ENCODE data around the gene KRTAP6-2.

KRTAP6-2 gene

DNA sequence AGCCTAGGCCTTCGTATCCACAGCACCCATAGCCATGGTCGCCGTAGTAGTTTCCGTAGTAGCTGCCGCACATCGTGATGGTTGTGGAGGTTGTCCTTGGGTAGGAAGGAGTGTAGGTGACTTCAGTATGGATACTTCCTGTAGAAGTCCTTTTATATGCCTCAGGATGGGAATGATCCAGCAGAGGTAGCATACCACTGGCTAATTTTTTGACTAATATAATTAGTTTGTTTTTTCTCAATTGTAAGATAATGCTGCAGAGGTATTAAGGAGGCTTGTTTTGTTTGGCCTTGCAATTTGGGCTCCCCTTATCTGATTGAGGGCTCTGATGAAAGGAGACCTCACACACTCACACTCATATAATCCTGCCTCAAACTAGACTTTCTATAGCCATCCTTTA is at the start of gene KRTAP6-2:
KRTAP6-2 (minus strand) TSS at position 101 of the 400 bp plus-strand sequence; CDS start at position 73, 28 bp downstream.
- DNase-seq, result no peak

- DNase-seq, result peak; percentile 2
Observed at GRCh38 chr21:30646904-30647414, 48.3 kb upstream of the KRTAP6-2 start.

- no peak for DNase-seq
Observed at GRCh38 chr21:30642564-30642963, 43.9 kb upstream of the KRTAP6-2 start, which contains the start of gene KRTAP20-3. TSS of gene KRTAP20-3 (plus strand) at chr21:30642864.

- no peak for DNase-seq
Observed at GRCh38 chr21:30638686-30639085, 40.0 kb upstream of the KRTAP6-2 start.

DNA sequence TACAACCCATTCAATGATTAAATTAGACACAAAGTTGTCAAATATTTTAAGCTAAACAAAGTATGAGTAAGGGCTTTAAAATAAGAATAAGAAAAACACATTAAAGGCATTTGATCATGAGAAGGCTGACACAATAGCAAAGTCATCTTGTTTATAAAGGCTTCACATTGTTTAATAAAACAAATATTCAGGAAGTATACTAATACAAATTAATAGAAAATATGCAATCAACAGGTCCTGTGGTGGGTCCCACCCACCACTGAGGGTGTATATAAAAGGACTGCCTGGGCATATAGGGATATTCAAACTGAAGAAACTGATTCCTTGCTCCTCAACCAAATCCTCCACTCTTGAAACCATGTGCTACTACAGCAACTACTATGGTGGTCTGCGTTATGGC is 36.2 kb upstream of the KRTAP6-2 start, which contains the start of gene KRTAP20-2:
KRTAP20-2 (plus strand) TSS at position 301 of the 400 bp plus-strand sequence; CDS start at position 359, 58 bp downstream.
- no peak for DNase-seq

GRCh38 chr21:30629200-30629599 is 30.5 kb upstream of the KRTAP6-2 start:
- no peak for DNase-seq

- no peak for DNase-seq
Observed at GRCh38 chr21:30628109-30628508, 29.4 kb upstream of the KRTAP6-2 start.

DNA sequence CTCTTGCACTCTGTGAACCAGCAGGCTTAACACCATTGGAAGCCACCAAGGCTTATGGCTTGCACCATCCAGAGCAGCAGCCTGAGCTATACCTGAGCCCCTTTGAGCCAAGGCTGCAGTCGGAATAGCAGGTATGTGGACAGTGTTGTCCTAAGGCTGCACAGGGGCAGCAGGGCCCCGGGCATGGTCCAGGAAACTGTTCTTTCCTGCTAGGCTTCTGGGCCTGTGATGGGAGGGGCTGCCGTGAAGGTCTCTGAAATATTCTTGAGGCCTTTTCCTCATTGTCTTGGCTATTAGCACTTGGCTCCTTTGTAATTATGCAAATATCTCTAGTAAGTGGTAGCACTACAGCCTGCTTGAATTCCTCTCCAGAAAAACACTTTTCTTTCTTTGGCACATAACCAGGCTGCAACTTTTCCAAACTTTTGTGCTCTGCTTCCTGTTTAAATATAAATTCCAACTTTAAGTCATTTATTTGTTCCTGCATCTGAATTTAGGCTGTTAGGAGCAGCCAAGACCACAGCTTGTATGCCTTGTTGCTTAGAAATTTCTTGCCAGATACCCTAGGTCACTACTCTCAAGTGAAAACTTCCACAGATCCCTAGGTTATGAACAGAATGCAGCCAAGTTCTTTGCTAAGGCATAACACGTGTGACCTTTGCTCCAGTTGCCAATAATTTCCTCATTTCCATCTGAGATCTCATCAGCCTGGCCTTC is 26.9 kb upstream of the KRTAP6-2 start:
- peak; percentile 2 for DNase-seq

GRCh38 chr21:30623362-30623761 is 24.7 kb upstream of the KRTAP6-2 start:
- DNase-seq, result no peak

GRCh38 chr21:30620522-30620921 is 21.8 kb upstream of the KRTAP6-2 start, which contains the start of gene KRTAP20-4:
TSS of gene KRTAP20-4 (plus strand) at chr21:30620627.
- no peak for DNase-seq

DNA sequence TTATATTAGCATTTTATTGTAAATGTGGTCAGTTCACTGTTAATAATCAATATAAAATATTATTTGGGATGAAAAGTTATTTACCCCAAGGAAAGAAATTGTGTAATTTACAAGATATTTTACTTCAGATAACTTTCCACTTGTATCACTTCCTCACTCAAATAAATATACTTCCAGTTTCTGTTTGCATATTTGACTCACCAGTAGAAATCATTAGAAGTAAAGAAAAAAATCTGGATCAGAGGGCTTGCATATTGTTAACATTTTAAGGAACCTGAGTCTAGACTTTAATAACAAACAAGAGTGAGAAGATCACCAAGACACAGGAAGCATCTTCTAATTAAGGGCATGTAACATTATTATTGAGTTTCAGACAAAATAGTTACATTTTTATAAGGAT is 21.4 kb upstream of the KRTAP6-2 start:
- DNase-seq, result peak; percentile 10

GRCh38 chr21:30616125-30616524 is 17.4 kb upstream of the KRTAP6-2 start, which contains the start of gene KRTAP20-1:
TSS of gene KRTAP20-1 (plus strand) at chr21:30616425. CDS start at chr21:30616455, 30 bp downstream.
- no peak for DNase-seq

DNA sequence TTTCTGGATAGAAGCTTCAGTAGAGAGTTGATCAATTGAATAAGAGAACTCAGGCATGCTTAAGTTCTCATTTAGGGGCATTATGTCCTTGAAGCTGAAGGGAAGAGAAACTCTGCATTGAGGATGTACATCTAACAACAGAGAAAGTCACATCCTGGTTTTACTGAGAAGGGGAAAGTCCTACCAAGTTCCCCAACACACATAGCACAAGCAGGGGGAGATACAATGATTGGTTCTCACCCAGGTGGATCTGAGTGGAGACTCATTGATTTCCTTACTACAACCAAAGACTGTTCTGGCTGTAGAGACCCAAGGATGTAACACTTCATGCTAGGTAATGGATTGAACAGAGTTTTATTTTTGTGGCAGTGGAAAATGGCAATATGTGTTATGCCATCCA is 16.5 kb upstream of the KRTAP6-2 start:
- DNase-seq, result no peak

DNA sequence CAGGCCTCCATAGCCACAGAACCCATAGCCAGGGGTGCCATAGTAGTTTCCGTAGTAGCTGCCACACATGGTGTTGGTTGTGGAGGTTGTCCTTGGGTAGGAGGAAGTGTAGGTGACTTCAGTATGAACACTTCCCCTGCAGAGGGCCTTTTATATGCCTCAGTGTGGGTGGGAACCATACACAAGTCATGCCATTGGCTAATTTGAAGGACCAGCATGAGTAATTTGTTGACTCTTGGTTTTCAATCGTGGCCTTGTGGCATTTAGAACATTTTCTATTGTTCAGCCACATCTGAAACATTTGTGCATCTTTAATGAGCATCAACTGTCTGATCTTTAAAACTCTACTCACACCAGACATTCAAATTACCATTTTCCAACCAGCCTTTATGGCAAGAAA is 15.1 kb upstream of the KRTAP6-2 start, which contains the start of gene KRTAP6-1:
KRTAP6-1 (minus strand) TSS at position 95 of the 400 bp plus-strand sequence; CDS start at position 69, 26 bp downstream.
- no peak for DNase-seq

DNA sequence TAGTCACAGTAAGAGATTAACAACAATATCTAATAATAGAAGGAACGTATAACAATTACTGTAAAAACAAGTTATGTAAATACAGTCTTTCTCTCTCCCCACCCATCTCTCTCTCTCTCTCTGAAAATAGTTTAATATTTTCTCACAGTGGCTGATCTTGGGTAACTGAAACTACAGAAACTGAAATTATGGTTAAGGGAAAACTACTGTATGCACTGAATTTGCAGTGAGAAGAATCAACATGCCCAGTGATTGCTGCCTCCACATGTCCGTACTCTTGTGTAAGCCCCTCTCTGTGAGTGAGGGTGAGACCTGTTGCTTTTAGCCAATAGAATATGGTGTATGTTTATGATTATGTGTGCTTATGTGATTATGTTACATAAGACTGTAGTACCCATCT is 13.4 kb upstream of the KRTAP6-2 start:
- DNase-seq, result no peak

DNA sequence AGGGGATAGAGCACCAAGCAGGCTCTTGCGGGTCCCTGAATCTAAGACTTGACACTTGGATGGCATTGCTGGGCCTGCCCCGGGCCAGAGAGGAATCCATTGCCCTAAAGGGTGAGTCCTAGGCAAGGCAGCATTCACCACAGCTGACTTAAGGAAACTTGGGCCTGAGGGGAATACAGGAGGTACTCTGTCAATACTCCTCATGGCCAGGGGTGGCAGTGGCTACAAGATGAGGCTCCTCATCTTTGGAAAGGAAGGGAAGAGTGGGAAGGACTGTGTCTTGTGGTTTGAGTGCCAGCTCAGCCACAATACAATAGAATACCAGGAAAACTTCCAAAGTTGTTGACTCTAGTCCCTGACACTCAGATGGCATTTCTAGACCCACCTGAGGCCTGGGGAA is 7.3 kb upstream of the KRTAP6-2 start:
- no peak for DNase-seq

DNA sequence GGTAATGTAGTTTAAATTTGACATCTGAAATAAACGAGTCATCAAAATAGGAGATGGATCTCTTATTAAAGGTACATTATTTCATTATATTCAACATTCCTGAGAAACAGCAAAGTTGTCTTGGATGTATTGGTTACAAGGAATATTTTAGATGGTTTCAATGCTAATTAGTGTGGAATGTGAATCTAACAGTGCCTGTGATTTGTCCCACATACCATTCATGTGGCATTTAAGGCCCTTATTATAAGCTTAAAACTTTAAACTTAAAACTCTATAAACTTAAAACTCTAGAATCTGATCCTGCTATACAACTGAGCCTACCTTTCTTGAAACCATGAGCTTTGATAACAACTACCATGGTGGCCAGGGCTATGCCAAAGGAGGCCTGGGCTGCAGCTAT is 2.1 kb upstream of the KRTAP6-2 start, which contains the start of gene KRTAP22-1:
KRTAP22-1 (plus strand) TSS at position 301 of the 400 bp plus-strand sequence.
- no peak for DNase-seq

GRCh38 chr21:30592140-30592539 is 6.6 kb downstream of the KRTAP6-2 start, which contains the start of gene KRTAP6-3:
TSS of gene KRTAP6-3 (plus strand) at chr21:30592440. CDS start at chr21:30592446, 6 bp downstream.
- DNase-seq, result no peak

DNA sequence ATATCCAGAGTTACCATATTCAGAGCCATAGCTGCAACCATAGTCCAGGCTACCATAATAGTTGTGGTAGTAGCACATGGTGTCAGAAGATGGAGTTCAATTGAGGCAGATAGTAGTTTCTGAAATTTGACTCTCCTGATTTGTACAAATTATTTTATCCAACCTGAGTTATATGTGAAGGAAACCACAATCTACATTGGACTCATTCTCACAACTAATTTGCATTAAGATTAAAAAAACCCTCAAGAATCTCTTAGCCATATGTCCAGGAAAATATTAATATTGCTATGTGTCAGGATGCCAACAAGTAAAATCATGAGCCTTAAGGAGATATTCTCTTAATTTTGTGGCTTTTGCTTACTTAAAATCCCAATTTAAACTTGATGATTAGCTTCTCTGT is 8.4 kb downstream of the KRTAP6-2 start, which contains the start of gene KRTAP22-2:
KRTAP22-2 (minus strand) TSS at position 101 of the 400 bp plus-strand sequence.
- DNase-seq, result no peak

DNA sequence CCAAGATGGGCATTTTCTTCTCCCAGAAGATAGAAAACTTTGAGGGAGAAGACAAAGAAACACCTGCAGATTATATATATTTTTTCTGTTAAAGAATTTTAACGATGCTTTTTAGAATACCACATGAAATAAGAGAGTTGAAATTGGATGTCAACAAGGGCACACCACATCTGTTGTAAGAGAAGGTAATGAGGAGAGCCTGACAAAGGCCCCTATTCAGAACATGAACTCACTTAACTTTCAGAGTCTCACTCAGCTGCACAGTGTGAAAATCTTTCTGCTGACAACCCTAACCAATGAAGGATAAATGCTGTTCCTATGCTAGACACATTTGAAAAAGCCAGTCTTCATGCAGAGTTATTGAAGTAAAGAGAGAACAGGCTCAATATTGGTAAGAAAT is 15.8 kb downstream of the KRTAP6-2 start:
- no peak for DNase-seq

DNA sequence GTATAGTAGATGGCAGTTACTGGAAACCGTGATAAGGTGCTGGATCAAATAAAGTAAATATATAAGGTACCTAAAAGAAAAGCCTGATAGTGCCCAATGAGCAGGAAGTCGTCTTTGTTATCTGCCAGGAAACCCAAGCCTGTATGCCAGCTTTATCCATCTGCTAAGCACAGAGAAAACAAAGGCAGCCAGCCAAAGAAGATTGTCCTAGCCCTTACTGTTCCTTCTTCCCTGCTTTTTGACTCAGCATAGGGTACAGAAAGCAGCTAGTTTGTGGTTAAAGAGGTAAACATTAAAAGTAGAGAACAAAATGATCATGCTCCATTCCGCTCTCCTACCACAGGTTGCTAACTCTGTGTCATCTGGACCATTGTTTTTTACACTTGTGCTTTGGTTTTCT is 18.6 kb downstream of the KRTAP6-2 start:
- no peak for DNase-seq

DNA sequence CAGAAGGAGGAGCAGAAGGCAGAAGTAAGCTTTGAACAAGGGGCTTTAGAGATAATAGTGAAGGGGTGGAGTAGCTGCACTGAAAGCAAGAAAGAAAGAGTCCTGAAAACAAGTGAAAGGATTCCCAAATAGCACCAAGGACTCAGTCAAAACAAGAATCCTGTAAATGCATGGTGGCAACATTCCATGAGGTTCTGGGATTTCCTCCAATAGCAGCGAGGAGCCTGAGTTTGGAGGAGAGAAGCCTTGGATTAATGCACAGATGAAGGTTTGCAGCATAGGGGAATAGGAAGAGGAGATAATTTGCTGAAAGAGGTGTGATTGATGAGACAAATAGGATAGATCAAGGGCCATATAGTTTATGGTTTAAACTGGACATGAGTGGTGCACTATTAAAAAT is 19.4 kb downstream of the KRTAP6-2 start:
- DNase-seq, result no peak

DNA sequence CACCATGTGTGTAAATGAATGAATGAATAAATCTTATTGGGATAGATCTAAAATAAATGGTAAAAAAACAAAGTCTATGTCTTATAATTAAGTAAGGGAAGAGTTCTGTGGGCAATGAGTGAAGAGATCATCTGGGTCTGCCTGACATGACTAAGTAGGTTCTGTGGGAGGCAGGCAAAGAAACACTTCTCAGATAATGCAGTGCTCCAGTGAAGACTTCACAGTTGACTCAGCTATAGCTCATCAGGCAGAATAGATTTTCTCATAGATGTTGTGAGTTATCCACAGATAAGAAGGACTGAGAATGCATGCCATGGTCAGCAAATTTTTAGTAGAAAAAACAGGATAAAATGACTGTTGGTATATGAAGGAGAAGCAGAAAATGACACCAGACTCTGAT is 20.9 kb downstream of the KRTAP6-2 start:
- no peak for DNase-seq

DNA sequence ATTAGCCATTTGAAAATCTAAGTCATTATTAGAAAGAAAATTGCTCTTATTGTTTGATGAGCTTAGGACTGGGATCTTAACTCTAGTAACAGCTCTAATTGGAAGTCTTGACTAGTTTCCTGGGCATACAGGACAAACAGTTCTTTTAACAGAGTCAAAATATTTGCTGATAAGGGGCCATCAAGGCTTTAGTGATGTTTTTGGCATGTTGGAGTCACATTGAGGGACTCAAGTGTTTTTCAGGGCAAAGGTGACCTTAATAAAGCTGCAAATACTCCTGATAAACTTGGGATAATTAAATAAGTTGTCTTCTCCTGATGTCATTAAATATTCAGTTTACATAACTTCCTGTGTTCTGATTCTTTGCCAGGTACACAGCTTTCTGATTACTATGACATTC is 31.1 kb downstream of the KRTAP6-2 start:
- DNase-seq, result no peak

Data from OCI-M1 (cell line).